ENCODE data around the gene UGT3A1.

Gene UGT3A1

DNA sequence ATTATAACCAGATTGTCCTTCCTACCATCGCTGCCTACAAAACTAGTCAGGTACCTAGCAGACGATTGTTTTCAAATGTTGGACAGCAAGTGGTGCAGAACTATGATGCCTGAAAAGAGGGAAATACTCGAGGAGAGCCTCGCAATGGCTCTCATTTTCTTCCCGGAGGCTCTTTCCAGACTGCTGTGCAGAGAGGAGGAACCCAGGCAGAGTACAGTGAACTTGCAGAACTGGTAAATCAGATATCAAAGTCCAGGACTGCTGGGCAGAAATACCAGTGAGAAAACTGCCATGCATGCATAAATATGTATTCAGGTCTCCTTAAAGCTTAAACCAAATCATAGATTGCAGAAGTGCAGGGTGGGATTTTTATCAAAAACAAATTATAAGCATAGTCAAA, 26.4 kb upstream of the UGT3A1 start:
- intact Hi-C loops (cut with DNase I; ENCODE audit: low total_unique reads): no loop called here
- no peaks in the 10 kb centered on the region for H3K36me3 ChIP-seq
- TF ChIP-seq, protein P1, sequence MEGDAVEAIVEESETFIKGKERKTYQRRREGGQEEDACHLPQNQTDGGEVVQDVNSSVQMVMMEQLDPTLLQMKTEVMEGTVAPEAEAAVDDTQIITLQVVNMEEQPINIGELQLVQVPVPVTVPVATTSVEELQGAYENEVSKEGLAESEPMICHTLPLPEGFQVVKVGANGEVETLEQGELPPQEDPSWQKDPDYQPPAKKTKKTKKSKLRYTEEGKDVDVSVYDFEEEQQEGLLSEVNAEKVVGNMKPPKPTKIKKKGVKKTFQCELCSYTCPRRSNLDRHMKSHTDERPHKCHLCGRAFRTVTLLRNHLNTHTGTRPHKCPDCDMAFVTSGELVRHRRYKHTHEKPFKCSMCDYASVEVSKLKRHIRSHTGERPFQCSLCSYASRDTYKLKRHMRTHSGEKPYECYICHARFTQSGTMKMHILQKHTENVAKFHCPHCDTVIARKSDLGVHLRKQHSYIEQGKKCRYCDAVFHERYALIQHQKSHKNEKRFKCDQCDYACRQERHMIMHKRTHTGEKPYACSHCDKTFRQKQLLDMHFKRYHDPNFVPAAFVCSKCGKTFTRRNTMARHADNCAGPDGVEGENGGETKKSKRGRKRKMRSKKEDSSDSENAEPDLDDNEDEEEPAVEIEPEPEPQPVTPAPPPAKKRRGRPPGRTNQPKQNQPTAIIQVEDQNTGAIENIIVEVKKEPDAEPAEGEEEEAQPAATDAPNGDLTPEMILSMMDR (IDR thresholded peaks at IDR 0.05): no peak
- no peaks in the 10 kb centered on the region for H3K4me1 ChIP-seq
- H3K27ac ChIP-seq: no peak overlapping the region
- H3K9me3 ChIP-seq: peaks cover 3 to 17% (median 7%) of the 10 kb centered on the region in 3 donors
- H3K27me3 ChIP-seq: no peaks in the 10 kb centered on the region
- H3K4me3 ChIP-seq: no peak overlapping the region
- no peak for DNase-seq

DNA sequence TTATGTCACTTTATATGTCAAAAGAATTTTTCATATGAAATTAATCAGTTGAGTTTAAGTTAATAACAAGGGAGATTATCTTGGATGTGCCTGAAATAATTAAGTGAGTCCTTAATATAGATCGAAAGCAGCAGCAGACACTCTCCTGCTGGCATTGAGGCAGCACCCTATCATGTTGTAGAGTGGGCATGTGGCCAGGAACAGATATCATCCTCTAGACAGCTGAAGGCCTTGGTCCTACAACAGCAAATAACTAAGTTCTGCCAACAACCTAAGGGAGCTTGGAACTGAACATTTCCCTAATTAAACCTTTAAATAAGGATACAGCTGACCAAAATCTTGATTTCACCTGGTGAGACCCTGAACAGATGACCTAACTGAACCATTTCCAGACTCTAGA, 25.8 kb upstream of the UGT3A1 start:
- intact Hi-C loops (cut with DNase I; ENCODE audit: low total_unique reads): no loop called here
- no peaks in the 10 kb centered on the region for H3K36me3 ChIP-seq
- H3K4me1 ChIP-seq: no peaks in the 10 kb centered on the region
- H3K27ac ChIP-seq: no peak overlapping the region
- H3K27me3 ChIP-seq: no peaks in the 10 kb centered on the region
- peaks cover 3 to 17% (median 7%) of the 10 kb centered on the region in 3 donors for H3K9me3 ChIP-seq
- no peak for DNase-seq
- H3K4me3 ChIP-seq: no peak overlapping the region
- TF ChIP-seq, protein P1 (IDR thresholded peaks at IDR 0.05): no peak

DNA sequence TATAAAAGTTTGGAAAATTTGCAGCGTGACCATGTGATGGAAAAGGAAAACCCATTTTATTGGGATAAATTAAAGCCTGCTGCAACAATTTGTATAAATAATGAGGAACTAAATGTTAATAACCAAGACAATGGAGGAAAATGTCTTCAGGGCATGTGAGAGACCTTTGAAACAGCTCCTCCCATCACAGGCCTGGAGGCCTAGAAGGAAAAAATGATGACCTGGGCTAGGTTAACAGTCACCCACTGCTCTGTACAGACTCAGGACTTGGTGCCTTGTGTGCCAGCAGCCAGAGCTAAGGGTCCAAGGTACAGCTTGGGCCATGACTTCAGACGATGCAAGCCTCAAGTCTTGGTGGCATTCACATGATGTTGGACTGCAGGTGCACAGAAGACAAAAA, 22.0 kb upstream of the UGT3A1 start:
- Histone ChIP-seq H3K9me3 (peaks cover 3 to 17% (median 7%) of the 10 kb centered on the region in 3 donors), H3K27me3 (no peaks in the 10 kb centered on the region), H3K27ac (no peak overlapping the region), H3K4me1 (no peaks in the 10 kb centered on the region), H3K4me3 (no peak overlapping the region), H3K36me3 (no peaks in the 10 kb centered on the region)
- TF ChIP-seq, protein P1 (IDR thresholded peaks at IDR 0.05): no peak
- intact Hi-C loops (cut with DNase I; ENCODE audit: low total_unique reads): no loop called here
- no peak for DNase-seq

DNA sequence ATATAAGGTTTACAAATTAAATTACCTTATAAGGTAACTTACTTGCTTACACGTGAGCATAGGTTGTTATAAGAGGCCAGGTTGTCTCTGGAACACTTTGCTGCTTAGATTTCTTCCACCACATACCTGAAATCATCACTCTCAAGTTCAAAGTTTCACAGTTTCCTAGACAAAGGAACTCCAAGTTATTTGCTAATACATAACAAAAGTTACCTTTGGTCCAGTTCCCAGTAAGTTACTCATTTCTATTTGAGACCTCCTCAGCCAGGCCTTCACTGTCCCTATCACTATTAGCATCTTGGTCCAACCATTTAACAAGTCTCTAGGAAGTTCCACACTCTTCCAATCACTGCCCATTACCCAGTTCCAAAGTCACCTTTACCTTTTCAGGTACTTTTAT, 18.5 kb upstream of the UGT3A1 start:
- TF ChIP-seq, protein P1 (IDR thresholded peaks at IDR 0.05): no peak
- Histone ChIP-seq H3K4me3 (no peak overlapping the region), H3K27me3 (no peaks in the 10 kb centered on the region), H3K4me1 (no peaks in the 10 kb centered on the region), H3K9me3 (peaks cover 0 to 4% (median under 1%) of the 10 kb centered on the region in 3 donors), H3K36me3 (no peaks in the 10 kb centered on the region), H3K27ac (no peak overlapping the region)
- intact Hi-C loops (cut with DNase I; ENCODE audit: low total_unique reads): no loop called here
- DNase-seq: no peak

DNA sequence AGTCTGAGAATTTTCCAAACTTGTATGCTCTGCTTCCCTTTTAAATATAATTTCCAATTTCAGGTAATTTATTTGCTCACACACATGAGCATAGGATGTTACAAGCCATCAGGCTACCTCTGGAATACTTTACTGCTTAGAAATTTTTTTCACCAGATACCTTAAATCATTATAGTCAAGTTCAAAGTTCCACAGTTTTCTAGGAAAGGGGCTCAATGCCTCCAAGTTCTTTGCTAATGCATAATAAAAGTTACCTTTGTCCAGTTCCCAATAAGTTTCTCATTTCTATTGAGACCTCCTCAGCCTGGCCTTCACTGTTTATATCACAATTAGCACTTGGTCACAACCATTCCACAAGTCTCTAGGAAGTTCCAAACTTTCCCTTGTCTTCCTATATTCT, 16.2 kb upstream of the UGT3A1 start:
- H3K4me3 ChIP-seq: no peak overlapping the region
- H3K36me3 ChIP-seq: no peaks in the 10 kb centered on the region
- no peak overlapping the region for H3K27ac ChIP-seq
- TF ChIP-seq, protein P1 (IDR thresholded peaks at IDR 0.05): no peak
- no peak for DNase-seq
- no peaks in the 10 kb centered on the region for H3K27me3 ChIP-seq
- intact Hi-C loops (cut with DNase I; ENCODE audit: low total_unique reads): no loop called here
- no peaks in the 10 kb centered on the region for H3K9me3 ChIP-seq
- no peaks in the 10 kb centered on the region for H3K4me1 ChIP-seq

DNA sequence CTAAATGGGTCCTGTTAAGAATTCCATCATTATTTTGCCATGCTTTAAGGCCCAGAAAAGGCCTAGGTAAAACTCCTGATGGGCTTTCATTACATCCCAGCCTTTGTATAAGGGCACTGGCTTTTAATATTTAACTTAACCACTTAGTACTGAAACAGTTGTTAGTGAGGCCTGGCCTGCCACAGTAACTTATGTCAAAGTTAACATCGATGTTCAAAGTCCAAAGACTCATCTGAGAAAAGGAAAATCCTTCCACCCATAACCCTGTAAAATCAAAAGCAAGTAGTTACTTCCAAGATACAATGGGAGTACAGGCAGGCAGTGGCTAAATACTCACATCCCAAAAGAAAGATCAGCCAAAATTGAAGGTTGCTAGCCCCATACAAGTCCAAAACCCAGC, 15.0 kb upstream of the UGT3A1 start:
- TF ChIP-seq, protein P1 (IDR thresholded peaks at IDR 0.05): no peak
- H3K4me1 ChIP-seq: no peaks in the 10 kb centered on the region
- H3K4me3 ChIP-seq: no peak overlapping the region
- no peaks in the 10 kb centered on the region for H3K9me3 ChIP-seq
- H3K36me3 ChIP-seq: no peaks in the 10 kb centered on the region
- no peaks in the 10 kb centered on the region for H3K27me3 ChIP-seq
- H3K27ac ChIP-seq: no peak overlapping the region
- DNase-seq: no peak
- intact Hi-C loops (cut with DNase I; ENCODE audit: low total_unique reads): no loop called here
